ENCODE data around the gene HRC.

- no peak for TF ChIP-seq CTCF (IDR thresholded peaks at IDR 0.05)
- TF ChIP-seq POLR2A (IDR thresholded peaks at IDR 0.05) = no peak
These were observed 4.9 kb downstream of the HRC start for GRCh38 chr19:49150106-49150943.
